B cell (primary cell): ENCODE measurements around the gene PXK.

Source experiments
- CTCF ChIP-seq: fragments of 200-600 bp; IDR thresholded peaks from one replicate; pipeline ENCODE4 v1.8.0; 2022; ENCODE audit warnings: antibody characterized with exemption, mild to moderate bottlenecking
- EZH2 ChIP-seq: IDR thresholded peaks from 2 replicates; pipeline ENCODE4 v1.6.1; 2012; ENCODE audit warnings: borderline replicate concordance, low read depth, mild to moderate bottlenecking, moderate library complexity, low read length; ENCODE audit not compliant: insufficient read depth, poor library complexity, severe bottlenecking

- TF ChIP-seq CTCF (no peak), EZH2 (no peak)
These were observed 12.8 kb downstream of the PXK start for GRCh38 chr3:58345457-58345856.
